HCT116 (cell line): ENCODE results near the gene LRFN3. TPM values are rescaled to one million over a fixed set of nuclear protein-coding genes. Genes with fewer than 3 reads are reported as not detected.

Experiments used
- ATAC-seq: fragments of 200-7000 bp; cut with Tn5 transposase; 2 replicates; pipeline ENCODE4 v1.9.1; 2020; ENCODE audit warnings: mild to moderate bottlenecking, moderate library complexity
- BruUV-seq: library from RNA; stranded (reverse); fragments of 400-500 nt; replicated peaks from 2 replicates; lab custom pipeline; 2021; lab: Mats Ljungman, UMichigan
- CTCF ChIA-PET: fragments of 300-600 bp; sonication (Branson Sonifier 250); formaldehyde crosslinking; loops from one replicate; lab custom pipeline; 2021; ENCODE audit warnings: antibody characterized with exemption; lab: Charles Lee
- POLR2A ChIA-PET: fragments of 300-600, 350-600 bp; sonication (Branson Sonifier 250); formaldehyde crosslinking; loops from one replicate; lab custom pipeline; 2021; ENCODE audit warnings: antibody characterized with exemption; lab: Charles Lee
- RAD21 ChIA-PET, 2 experiments: fragments of 300-600 bp; sonication (Branson Sonifier 250); formaldehyde crosslinking; loops; one replicate each; lab custom pipeline; 2023; ENCODE audit warnings: low total read pairs in 2 of 2; ENCODE audit not compliant: uncharacterized antibody in 2 of 2, unreplicated experiment in 2 of 2, low non-redundant PET in 1 of 2; lab: Charles Lee
- DNase-seq: peaks from one replicate; pipeline ENCODE4 v3.0.0-alpha.2; 2010; ENCODE audit warnings: low read depth, low spot score
- H2AFZ ChIP-seq: fragments of 200-600 bp; shearing (Covaris generic), sonication (generic); 2 replicates; pipeline ENCODE4 v1.6.1; 2017; ENCODE audit warnings: low read depth, mixed run types, mixed read lengths, antibody characterized with exemption, low read length; ENCODE audit not compliant: poor library complexity, severe bottlenecking
- H3K27ac ChIP-seq: 2 replicates; pipeline ENCODE4 v1.5.1; 2012; ENCODE audit warnings: low read depth, low read length
- H3K27me3 ChIP-seq: fragments of 200-600 bp; sonication (generic); 2 replicates; pipeline ENCODE4 v1.6.1; 2016; ENCODE audit warnings: mixed run types, low read length, mixed read lengths; ENCODE audit not compliant: insufficient read depth
- H3K36me3 ChIP-seq, 2 experiments: fragments of 200-500 bp in 1 of 2; fragments of 200-600 bp in 1 of 2; sonication (Bioruptor generic) in 1 of 2; sonication (generic) in 1 of 2; 2 replicates each; pipeline versions ENCODE4 v1.5.1 to v1.6.1; 2014 to 2016; ENCODE audit warnings: low read length in 2 of 2, inconsistent platforms in 1 of 2, mixed read lengths in 1 of 2, mixed run types in 1 of 2; ENCODE audit not compliant: insufficient read depth in 2 of 2, control insufficient read depth in 1 of 2
- H3K4me1 ChIP-seq, 2 experiments: fragments of 200-600 bp in 1 of 2; sonication (generic) in 1 of 2; 2 replicates each; pipeline versions ENCODE4 v1.5.1 to v1.6.1; 2012 to 2017; ENCODE audit warnings: low read length in 2 of 2, inconsistent platforms in 1 of 2, mild to moderate bottlenecking in 1 of 2, mixed read lengths in 1 of 2, mixed run types in 1 of 2, moderate library complexity in 1 of 2; ENCODE audit not compliant: insufficient read depth in 2 of 2, control insufficient read depth in 1 of 2
- H3K4me2 ChIP-seq: fragments of 200-600 bp; sonication (generic); 2 replicates; pipeline ENCODE4 v1.6.1; 2017; ENCODE audit warnings: mixed run types, low read length, mixed read lengths
- H3K4me3 ChIP-seq, 2 experiments: fragments of 200-600 bp in 1 of 2; sonication (generic) in 1 of 2; replicated peaks in 1 of 2; 2 replicates each; pipeline ENCODE4 v1.5.1; 2011 to 2016; ENCODE audit warnings: low read length in 2 of 2, control low read depth in 1 of 2, low read depth in 1 of 2, mild to moderate bottlenecking in 1 of 2, mixed read lengths in 1 of 2, mixed run types in 1 of 2
- H3K79me2 ChIP-seq: fragments of 200-600 bp; sonication (generic); 2 replicates; pipeline ENCODE4 v1.6.1; 2017; ENCODE audit warnings: mild to moderate bottlenecking, mixed run types, low read length, moderate library complexity, mixed read lengths; ENCODE audit not compliant: insufficient read depth
- H3K9ac ChIP-seq: fragments of 200-600 bp; sonication (generic); 2 replicates; pipeline ENCODE4 v1.6.1; 2016; ENCODE audit warnings: low read length, mixed read lengths
- H3K9me2 ChIP-seq: fragments of 200-600 bp; sonication (generic), shearing (Covaris generic); 2 replicates; pipeline ENCODE4 v1.6.1; 2017; ENCODE audit warnings: mixed run types, mild to moderate bottlenecking, moderate library complexity; ENCODE audit not compliant: insufficient read depth
- H3K9me3 ChIP-seq, 2 experiments: fragments of 200-500 bp in 1 of 2; fragments of 200-600 bp in 1 of 2; sonication (Bioruptor generic) in 1 of 2; sonication (generic) in 1 of 2; 2 replicates each; pipeline ENCODE4 v1.6.1; 2014 to 2017; ENCODE audit warnings: low read length in 2 of 2, mixed read lengths in 2 of 2, inconsistent platforms in 1 of 2, low read depth in 1 of 2, mild to moderate bottlenecking in 1 of 2, mixed run types in 1 of 2, moderate library complexity in 1 of 2; ENCODE audit not compliant: control insufficient read depth in 1 of 2, insufficient read depth in 1 of 2
- H4K20me1 ChIP-seq: fragments of 200-600 bp; sonication (generic), shearing (Covaris generic); 2 replicates; pipeline ENCODE4 v1.6.1; 2017; ENCODE audit warnings: mixed run types, mild to moderate bottlenecking, moderate library complexity; ENCODE audit not compliant: insufficient read depth
- CBX3 ChIP-seq: IDR thresholded peaks from 2 replicates; pipeline ENCODE4 v1.6.1; 2012; ENCODE audit warnings: low read depth
- CTCF ChIP-seq, 3 experiments: fragments of 200-600 bp in 1 of 3; sonication (generic) in 1 of 3; IDR thresholded peaks in 2 of 3; conservative IDR thresholded peaks in 1 of 3; 2 replicates each; pipeline ENCODE4 v1.5.1; 2012 to 2017; ENCODE audit warnings: low read depth in 2 of 3, low read length in 2 of 3, antibody characterized with exemption in 1 of 3, borderline replicate concordance in 1 of 3, control low read depth in 1 of 3, mild to moderate bottlenecking in 1 of 3, mixed read lengths in 1 of 3, mixed run types in 1 of 3, moderate library complexity in 1 of 3; ENCODE audit not compliant: insufficient read depth in 1 of 3
- JUND ChIP-seq: IDR thresholded peaks from 2 replicates; pipeline ENCODE4 v1.6.1; 2012
- MAX ChIP-seq: IDR thresholded peaks from 2 replicates; pipeline ENCODE4 v1.6.1; 2012
- POLR2AphosphoS5 ChIP-seq: IDR thresholded peaks from 2 replicates; pipeline ENCODE4 v1.6.1; 2011; ENCODE audit warnings: mild to moderate bottlenecking, low read depth, low read length, moderate library complexity
- REST ChIP-seq: IDR thresholded peaks from 2 replicates; pipeline ENCODE4 v1.6.1; 2012; ENCODE audit warnings: low read depth
- SP1 ChIP-seq: IDR thresholded peaks from 2 replicates; pipeline ENCODE4 v1.6.1; 2012; ENCODE audit warnings: low read depth
- SRF ChIP-seq: IDR thresholded peaks from 2 replicates; pipeline ENCODE4 v1.6.1; 2012; ENCODE audit warnings: low read depth
- ZBTB33 ChIP-seq: IDR thresholded peaks from 2 replicates; pipeline ENCODE4 v1.6.1; 2011; ENCODE audit warnings: mild to moderate bottlenecking, low read length, moderate library complexity; ENCODE audit not compliant: insufficient replicate concordance; ENCODE audit errors: extremely low read depth
- ZFX ChIP-seq: fragments of 450-650 bp; IDR thresholded peaks from 2 replicates; pipeline ENCODE4 v1.6.1; 2017
- ZNF274 ChIP-seq: fragments of 200-500 bp; sonication (Bioruptor generic); IDR thresholded peaks from 2 replicates; pipeline ENCODE4 v1.6.1; 2014; ENCODE audit warnings: mild to moderate bottlenecking, low read depth, low read length, inconsistent platforms
- intact Hi-C: fragments of 100-400 bp; cut with micrococcal nuclease; formaldehyde crosslinking; loops from 2 replicates; pipeline ENCODE4 v1.10.0; 2022
- total RNA-seq: library from RNA; stranded (reverse); gene quantifications from one replicate; pipeline ENCODE4 v1.2.1, GENCODE V29; 2021; ENCODE audit not compliant: unreplicated experiment

The LRFN3 gene
- total RNA-seq, 1 experiment from 2014 or later: 18.8 TPM

GRCh38 chr19:35908010-35908441, 28.1 kb upstream of the LRFN3 start, which contains the start of gene TYROBP (continued):
- TF ChIP-seq SP1 (no peak), SRF (no peak)

GRCh38 chr19:35908973-35909683, 27.0 kb upstream of the LRFN3 start:
- Histone ChIP-seq H3K4me2 (no peak overlapping the region), H3K4me3 (no peak overlapping the region), H3K4me1 (peaks cover 12 to 39% of the 10 kb centered on the region in 2 experiments), H3K36me3 (no peaks in the 10 kb centered on the region), H3K79me2 (no peaks in the 10 kb centered on the region), H3K9ac (no peak overlapping the region), H2AFZ (no peak overlapping the region), H3K27ac (no peak overlapping the region), H3K27me3 (no peaks in the 10 kb centered on the region), H4K20me1 (no peaks in the 10 kb centered on the region), H3K9me3 (no peaks in the 10 kb centered on the region), H3K9me2 (no peaks in the 10 kb centered on the region)
- ChIA-PET POLR2A (no interaction called here), CTCF (no interaction called here), RAD21 (no interaction called here)
- intact Hi-C loops: no loop called here
- DNase-seq (no peak), ATAC-seq (no peak)
- BruUV-seq: no TSS peak
- no peak for TF ChIP-seq CTCF (IDR thresholded peaks at IDR 0.05 in 2 of 3, conservative IDR thresholded peaks at IDR 0.05 in 1 of 3; ENCODE audit: borderline replicate concordance in 1 of 3, insufficient read depth in 1 of 3, low read depth in 2 of 3, low read length in 2 of 3)
- TF ChIP-seq JUND: no peak
- TF ChIP-seq SP1: no peak
- TF ChIP-seq ZFX: no peak
- no peak for TF ChIP-seq POLR2AphosphoS5
- TF ChIP-seq ZNF274: no peak
- TF ChIP-seq MAX: no peak
- no peak for TF ChIP-seq REST
- no peak for TF ChIP-seq CBX3
- no peak for TF ChIP-seq ZBTB33
